ENCODE results near the gene PLEKHG2.

The PLEKHG2 gene

DNA sequence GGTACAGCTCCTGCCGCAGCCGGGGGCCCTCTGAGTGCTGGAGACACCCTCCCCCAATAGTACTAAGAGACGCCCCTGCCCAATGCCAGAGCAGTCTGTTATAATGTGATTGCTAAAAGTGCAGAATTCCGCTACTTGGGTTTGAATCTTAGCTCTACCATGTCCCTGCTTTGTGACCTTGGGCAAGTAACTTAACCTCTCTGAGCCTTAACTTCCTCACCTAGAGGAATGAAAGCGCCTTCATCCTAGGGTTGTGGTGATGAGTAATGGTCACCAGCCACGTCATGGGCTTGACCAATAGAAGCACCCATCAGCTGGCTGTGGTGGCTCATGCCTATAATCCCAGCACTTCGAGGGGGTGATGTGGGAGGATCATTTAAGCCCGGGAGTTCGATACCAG, 6.5 kb downstream of the PLEKHG2 start:
- no peak overlapping the region for H3K9ac ChIP-seq (ENCODE audit: low read length)
- H3K4me3 ChIP-seq (ENCODE audit: low read length), result no peak overlapping the region
- H3K9me3 ChIP-seq (ENCODE audit: control insufficient read depth, low read depth, low read length), result no peaks in the 10 kb centered on the region
- H3K4me1 ChIP-seq (ENCODE audit: control insufficient read depth, low read depth, low read length), result peaks cover 6% of the 10 kb centered on the region
- no peak overlapping the region for H3K27ac ChIP-seq (ENCODE audit: low read length)
- peaks cover 60% of the 10 kb centered on the region for H3K36me3 ChIP-seq (ENCODE audit: control insufficient read depth, low read depth, low read length)
- no peaks in the 10 kb centered on the region for H3K27me3 ChIP-seq (ENCODE audit: control insufficient read depth, insufficient read depth, low read length)

DNA sequence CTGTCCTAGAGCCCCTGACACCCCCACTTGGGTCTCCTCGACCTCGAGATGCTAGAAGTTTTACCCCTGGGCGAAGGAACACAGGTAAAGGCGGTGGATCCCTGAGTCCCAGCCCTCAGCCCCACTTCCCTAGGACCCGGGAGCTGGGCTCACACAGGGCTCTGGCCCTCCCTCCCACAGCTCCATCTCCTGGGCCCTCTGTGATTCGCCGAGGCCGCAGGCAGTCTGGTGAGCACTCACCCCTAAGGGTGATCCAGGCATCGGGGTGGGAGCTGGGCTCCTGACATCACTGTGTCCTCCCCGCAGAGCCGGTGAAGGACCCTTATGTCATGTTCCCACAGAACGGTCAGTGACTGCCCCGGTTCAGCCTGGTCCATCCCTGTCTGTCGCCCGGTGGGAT, 8.3 kb downstream of the PLEKHG2 start:
- no peaks in the 10 kb centered on the region for H3K27me3 ChIP-seq (ENCODE audit: control insufficient read depth, insufficient read depth, low read length)

DNA sequence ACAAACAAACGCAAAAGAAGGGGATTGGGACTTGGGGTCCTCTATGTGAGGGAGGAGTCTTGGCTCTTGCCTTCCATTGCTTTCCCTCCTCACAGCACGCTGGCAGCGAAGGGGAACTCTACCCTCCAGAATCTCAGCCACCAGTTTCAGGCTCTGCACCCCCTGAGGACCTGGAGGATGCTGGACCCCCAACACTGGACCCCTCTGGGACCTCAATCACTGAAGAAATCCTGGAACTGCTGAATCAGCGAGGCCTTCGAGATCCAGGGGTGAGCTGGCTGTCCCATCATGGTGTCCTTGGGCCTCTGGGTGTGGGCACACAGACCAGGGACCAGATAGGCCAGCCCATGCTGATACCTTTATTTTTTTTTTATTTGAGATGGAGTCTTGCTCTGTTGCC, 9.6 kb downstream of the PLEKHG2 start:
- no peak overlapping the region for H3K27ac ChIP-seq (ENCODE audit: low read length)
- H3K27me3 ChIP-seq (ENCODE audit: control insufficient read depth, insufficient read depth, low read length), result no peaks in the 10 kb centered on the region
- H3K36me3 ChIP-seq (ENCODE audit: control insufficient read depth, low read depth, low read length), result peaks cover 72% of the 10 kb centered on the region
- no peak overlapping the region for H3K9ac ChIP-seq (ENCODE audit: low read length)
- no peaks in the 10 kb centered on the region for H3K4me1 ChIP-seq (ENCODE audit: control insufficient read depth, low read depth, low read length)
- H3K4me3 ChIP-seq (ENCODE audit: low read length), result no peak overlapping the region
- H3K9me3 ChIP-seq (ENCODE audit: control insufficient read depth, low read depth, low read length), result no peaks in the 10 kb centered on the region

More for the DNA sequence above, 8.3 kb downstream of the PLEKHG2 start:
- no peak overlapping the region for H3K9ac ChIP-seq (ENCODE audit: low read length)
- H3K27ac ChIP-seq (ENCODE audit: low read length), result no peak overlapping the region
- H3K4me1 ChIP-seq (ENCODE audit: control insufficient read depth, low read depth, low read length), result peaks cover 2% of the 10 kb centered on the region
- H3K9me3 ChIP-seq (ENCODE audit: control insufficient read depth, low read depth, low read length), result no peaks in the 10 kb centered on the region
- H3K36me3 ChIP-seq (ENCODE audit: control insufficient read depth, low read depth, low read length), result peaks cover 75% of the 10 kb centered on the region
- H3K4me3 ChIP-seq (ENCODE audit: low read length), result no peak overlapping the region

GRCh38 chr19:39423258-39424086, 11.0 kb downstream of the PLEKHG2 start:
- peaks cover 60% of the 10 kb centered on the region for H3K36me3 ChIP-seq (ENCODE audit: control insufficient read depth, low read depth, low read length)
- H3K4me1 ChIP-seq (ENCODE audit: control insufficient read depth, low read depth, low read length), result peaks cover 8% of the 10 kb centered on the region
- no peak overlapping the region for H3K27ac ChIP-seq (ENCODE audit: low read length)
- no peak overlapping the region for H3K4me3 ChIP-seq (ENCODE audit: low read length)
- H3K27me3 ChIP-seq (ENCODE audit: control insufficient read depth, insufficient read depth, low read length), result no peaks in the 10 kb centered on the region
- no peak overlapping the region for H3K9ac ChIP-seq (ENCODE audit: low read length)
- no peaks in the 10 kb centered on the region for H3K9me3 ChIP-seq (ENCODE audit: control insufficient read depth, low read depth, low read length)

DNA sequence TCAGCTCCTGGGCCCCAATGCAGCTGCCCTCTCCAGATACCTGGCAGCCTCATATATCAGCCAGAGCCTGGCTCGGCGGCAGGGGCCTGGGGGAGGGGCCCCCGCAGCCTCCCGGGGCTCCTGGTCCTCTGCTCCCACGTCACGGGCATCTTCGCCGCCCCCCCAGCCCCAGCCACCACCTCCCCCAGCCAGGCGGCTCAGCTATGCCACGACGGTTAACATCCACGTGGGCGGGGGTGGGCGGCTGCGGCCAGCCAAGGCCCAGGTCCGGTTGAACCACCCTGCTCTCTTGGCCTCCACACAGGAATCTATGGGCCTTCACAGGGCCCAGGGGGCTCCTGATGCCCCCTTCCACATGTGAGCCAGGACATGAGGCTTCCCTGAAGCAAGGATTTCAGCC, 12.5 kb downstream of the PLEKHG2 start:
- Histone ChIP-seq H3K4me1 (ENCODE audit: control insufficient read depth, low read depth, low read length) (peaks cover 13% of the 10 kb centered on the region), H3K9me3 (ENCODE audit: control insufficient read depth, low read depth, low read length) (no peaks in the 10 kb centered on the region), H3K9ac (ENCODE audit: low read length) (no peak overlapping the region), H3K4me3 (ENCODE audit: low read length) (no peak overlapping the region), H3K27me3 (ENCODE audit: control insufficient read depth, insufficient read depth, low read length) (no peaks in the 10 kb centered on the region), H3K36me3 (ENCODE audit: control insufficient read depth, low read depth, low read length) (peaks cover 52% of the 10 kb centered on the region), H3K27ac (ENCODE audit: low read length) (no peak overlapping the region)

DNA sequence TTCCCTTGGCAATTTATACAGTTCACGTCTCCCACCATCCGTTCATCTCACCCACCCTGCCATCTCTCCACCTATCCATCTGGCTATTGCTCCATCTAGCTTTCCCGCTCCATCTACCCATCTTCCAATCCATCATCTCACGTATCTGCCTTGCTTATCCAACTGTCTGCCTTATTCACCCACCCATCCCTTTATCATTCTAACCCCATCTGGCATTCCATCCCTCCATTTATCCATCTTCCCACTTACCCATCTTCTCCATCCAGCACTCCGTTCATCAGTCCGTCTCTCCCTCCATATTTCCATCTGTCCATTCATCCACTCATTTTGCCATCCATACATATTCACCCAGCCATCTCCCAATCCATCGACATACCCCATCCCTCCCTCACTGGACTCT, 13.3 kb downstream of the PLEKHG2 start:
- Histone ChIP-seq H3K36me3 (ENCODE audit: control insufficient read depth, low read depth, low read length) (peaks cover 46% of the 10 kb centered on the region), H3K9me3 (ENCODE audit: control insufficient read depth, low read depth, low read length) (no peaks in the 10 kb centered on the region)

GRCh38 chr19:39426170-39426569, 13.7 kb downstream of the PLEKHG2 start:
- Histone ChIP-seq H3K9me3 (ENCODE audit: control insufficient read depth, low read depth, low read length) (no peaks in the 10 kb centered on the region), H3K9ac (ENCODE audit: low read length) (no peak overlapping the region), H3K27ac (ENCODE audit: low read length) (no peak overlapping the region), H3K4me1 (ENCODE audit: control insufficient read depth, low read depth, low read length) (peaks cover 13% of the 10 kb centered on the region), H3K27me3 (ENCODE audit: control insufficient read depth, insufficient read depth, low read length) (no peaks in the 10 kb centered on the region), H3K36me3 (ENCODE audit: control insufficient read depth, low read depth, low read length) (peaks cover 42% of the 10 kb centered on the region), H3K4me3 (ENCODE audit: low read length) (no peak overlapping the region)

More for the DNA sequence above, 13.3 kb downstream of the PLEKHG2 start:
- H3K4me1 ChIP-seq (ENCODE audit: control insufficient read depth, low read depth, low read length), result peaks cover 13% of the 10 kb centered on the region
- no peak overlapping the region for H3K4me3 ChIP-seq (ENCODE audit: low read length)
- H3K9ac ChIP-seq (ENCODE audit: low read length), result no peak overlapping the region
- no peaks in the 10 kb centered on the region for H3K27me3 ChIP-seq (ENCODE audit: control insufficient read depth, insufficient read depth, low read length)
- H3K27ac ChIP-seq (ENCODE audit: low read length), result no peak overlapping the region

GRCh38 chr19:39427707-39428106, 15.2 kb downstream of the PLEKHG2 start:
- Histone ChIP-seq H3K36me3 (ENCODE audit: control insufficient read depth, low read depth, low read length) (peaks cover 36% of the 10 kb centered on the region), H3K9ac (ENCODE audit: low read length) (peak overlapping the region; percentile 42), H3K27me3 (ENCODE audit: control insufficient read depth, insufficient read depth, low read length) (no peaks in the 10 kb centered on the region), H3K4me1 (ENCODE audit: control insufficient read depth, low read depth, low read length) (peaks cover 13% of the 10 kb centered on the region), H3K9me3 (ENCODE audit: control insufficient read depth, low read depth, low read length) (no peaks in the 10 kb centered on the region), H3K27ac (ENCODE audit: low read length) (no peak overlapping the region), H3K4me3 (ENCODE audit: low read length) (no peak overlapping the region)

- H3K4me3 ChIP-seq (ENCODE audit: low read length), result no peak overlapping the region
- peak overlapping the region; percentile 76 for H3K27ac ChIP-seq (ENCODE audit: low read length)
- no peaks in the 10 kb centered on the region for H3K9me3 ChIP-seq (ENCODE audit: control insufficient read depth, low read depth, low read length)
- peaks cover 37% of the 10 kb centered on the region for H3K36me3 ChIP-seq (ENCODE audit: control insufficient read depth, low read depth, low read length)
- H3K27me3 ChIP-seq (ENCODE audit: control insufficient read depth, insufficient read depth, low read length), result no peaks in the 10 kb centered on the region
- H3K9ac ChIP-seq (ENCODE audit: low read length), result peak overlapping the region; percentile 42
- H3K4me1 ChIP-seq (ENCODE audit: control insufficient read depth, low read depth, low read length), result peaks cover 13% of the 10 kb centered on the region
Observed at GRCh38 chr19:39428283-39429112, 16.0 kb downstream of the PLEKHG2 start.

GRCh38 chr19:39430675-39431593, 18.5 kb downstream of the PLEKHG2 start:
- H3K27ac ChIP-seq (ENCODE audit: low read length), result peak overlapping the region; percentile 2
- H3K4me1 ChIP-seq (ENCODE audit: control insufficient read depth, low read depth, low read length), result peaks cover 13% of the 10 kb centered on the region
- peaks cover 29% of the 10 kb centered on the region for H3K36me3 ChIP-seq (ENCODE audit: control insufficient read depth, low read depth, low read length)
- no peak overlapping the region for H3K9ac ChIP-seq (ENCODE audit: low read length)
- no peak overlapping the region for H3K4me3 ChIP-seq (ENCODE audit: low read length)
- H3K9me3 ChIP-seq (ENCODE audit: control insufficient read depth, low read depth, low read length), result no peaks in the 10 kb centered on the region
- no peaks in the 10 kb centered on the region for H3K27me3 ChIP-seq (ENCODE audit: control insufficient read depth, insufficient read depth, low read length)

DNA sequence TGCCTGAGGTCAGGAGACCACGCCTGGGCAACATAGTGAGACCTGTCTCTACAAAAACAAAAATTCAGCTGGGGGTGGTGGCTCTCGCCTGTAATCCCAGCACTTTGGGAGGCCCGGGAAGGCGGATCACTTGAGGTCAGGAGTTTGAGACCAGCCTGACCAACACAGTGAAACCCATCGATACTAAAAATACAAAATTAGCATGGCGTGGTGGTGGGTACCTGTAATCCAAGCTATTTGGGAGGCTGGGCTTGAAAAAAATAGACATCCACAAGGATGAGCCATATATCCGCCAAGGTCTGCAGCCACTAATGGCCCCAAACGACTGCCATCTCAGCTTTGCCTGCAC, 20.2 kb downstream of the PLEKHG2 start:
- H3K36me3 ChIP-seq (ENCODE audit: control insufficient read depth, low read depth, low read length), result peaks cover 26% of the 10 kb centered on the region
- no peak overlapping the region for H3K27ac ChIP-seq (ENCODE audit: low read length)
- H3K4me1 ChIP-seq (ENCODE audit: control insufficient read depth, low read depth, low read length), result peaks cover 11% of the 10 kb centered on the region
- no peaks in the 10 kb centered on the region for H3K9me3 ChIP-seq (ENCODE audit: control insufficient read depth, low read depth, low read length)
- no peak overlapping the region for H3K9ac ChIP-seq (ENCODE audit: low read length)
- H3K27me3 ChIP-seq (ENCODE audit: control insufficient read depth, insufficient read depth, low read length), result no peaks in the 10 kb centered on the region
- H3K4me3 ChIP-seq (ENCODE audit: low read length), result no peak overlapping the region
